Hematopoietic multipotent progenitor cell treated with erythropoietin and hydrocortisone succinate and interleukin-3 and kit ligand, for 17 days (in vitro differentiated cells): ENCODE measurements around the gene SNRPD1.
"Not testable (repeated sequence)": the region's sequence is repeated elsewhere in the genome, so short reads cannot be mapped to it uniquely, and the experiment has no call there.

ENCODE experiments used
- DNase-seq: peaks from one replicate; pipeline ENCODE4 v3.0.0-alpha.2; 2015; ENCODE audit warnings: low spot score

SNRPD1 gene

DNA sequence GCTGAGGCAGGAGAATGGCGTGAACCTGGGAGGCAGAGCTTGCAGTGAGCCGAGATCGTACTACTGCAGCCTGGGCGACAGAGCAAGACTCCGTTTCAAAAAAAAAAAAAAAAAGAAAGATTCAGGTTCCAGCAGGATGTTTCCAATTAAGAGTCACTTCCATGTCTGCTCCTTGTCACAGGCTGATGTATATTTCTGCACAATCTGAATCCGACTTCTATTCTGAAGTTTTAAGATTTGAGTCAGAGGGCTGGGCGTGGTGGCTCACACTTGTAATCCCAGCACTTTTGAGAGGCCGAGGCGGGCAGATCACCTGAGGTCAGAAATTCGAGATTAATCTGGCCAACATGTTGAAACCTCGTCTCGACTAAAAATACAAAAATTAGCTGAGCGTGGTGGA is 24.7 kb downstream of the SNRPD1 start:
- DNase-seq = no peak

DNA sequence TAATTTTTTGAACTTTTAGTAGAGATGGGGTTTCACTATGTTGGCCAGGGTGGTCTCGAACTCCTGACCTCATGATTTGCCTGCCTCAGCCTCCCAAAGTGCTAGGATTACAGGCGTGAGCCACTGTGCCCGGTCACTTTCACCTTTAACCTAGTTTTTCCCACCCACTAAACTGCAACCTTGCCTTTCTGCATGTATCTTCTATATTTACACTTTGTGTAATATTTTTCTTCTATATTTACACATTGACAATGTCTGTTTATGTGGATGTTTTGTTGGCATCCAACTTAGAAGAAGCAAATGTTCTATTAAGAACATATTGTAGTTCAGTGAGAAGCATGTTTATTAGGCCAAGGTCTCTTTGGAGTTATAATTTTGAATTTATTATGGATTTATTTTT is 26.7 kb downstream of the SNRPD1 start:
- DNase-seq = no peak

DNA sequence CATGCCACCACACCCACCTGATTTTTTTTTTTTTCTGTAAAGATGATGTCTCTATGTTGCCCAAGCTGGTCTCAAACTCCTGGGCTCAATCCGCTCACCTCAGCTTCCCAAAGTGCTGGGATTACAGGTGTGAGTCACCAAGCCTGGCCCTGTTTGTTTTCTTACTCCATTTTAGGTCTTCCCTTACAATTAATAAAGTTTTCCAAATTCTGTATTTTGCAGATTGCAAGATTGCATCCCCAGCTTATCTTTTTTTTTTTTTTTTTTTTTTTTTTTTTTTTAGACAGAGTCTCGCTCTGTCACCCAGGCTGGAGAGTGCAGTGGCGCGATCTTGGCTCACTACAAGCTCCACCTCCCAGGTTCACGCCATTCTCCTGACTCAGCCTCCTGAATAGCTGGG is 28.3 kb downstream of the SNRPD1 start:
- not testable (repeated sequence) for DNase-seq

GRCh38 chr18:21650311-21650710 is 38.2 kb downstream of the SNRPD1 start:
- peak; percentile 34 for DNase-seq

DNA sequence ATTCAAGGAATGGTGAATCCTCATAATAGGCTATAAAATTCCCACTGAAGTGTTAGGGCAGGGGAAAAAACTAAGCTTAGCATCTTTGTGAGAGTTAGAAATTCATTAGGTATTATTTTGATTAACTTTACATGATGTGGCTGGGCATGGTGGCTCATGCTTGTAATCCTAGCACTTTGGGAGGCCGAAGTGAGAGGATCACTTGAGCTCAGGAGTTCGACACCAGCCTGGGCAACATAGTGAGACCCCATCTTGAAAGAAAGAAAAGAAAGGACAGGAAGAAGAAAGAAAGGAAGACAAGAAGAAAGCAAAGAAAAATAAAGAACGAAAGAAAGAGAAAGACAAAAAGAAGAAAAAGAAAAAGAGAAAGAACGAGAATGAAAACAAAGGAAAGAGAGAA is 40.0 kb downstream of the SNRPD1 start:
- DNase-seq = no peak

GRCh38 chr18:21653361-21653760 is 41.2 kb downstream of the SNRPD1 start:
- DNase-seq = no peak

- no peak for DNase-seq
Observed at GRCh38 chr18:21656402-21656801, 44.3 kb downstream of the SNRPD1 start.

DNA sequence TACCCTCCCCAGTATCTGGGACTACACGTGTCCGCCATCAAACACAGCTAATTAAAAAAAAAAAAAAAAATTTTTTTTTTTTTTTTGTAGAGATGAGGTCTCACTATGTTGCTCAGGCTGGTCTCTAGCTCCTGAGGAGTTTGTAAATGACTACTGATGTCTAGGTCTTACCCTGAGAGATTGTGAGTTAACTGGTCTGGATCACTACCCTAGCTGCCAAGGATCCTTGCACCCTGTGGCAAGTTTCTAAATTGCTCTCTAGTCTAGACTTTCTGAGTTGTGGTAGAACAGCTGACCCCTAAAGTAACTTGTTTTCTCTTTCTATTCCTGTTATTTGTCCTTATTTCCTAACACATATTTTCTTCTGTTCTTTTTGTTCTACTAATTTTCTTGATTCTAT is 48.0 kb downstream of the SNRPD1 start:
- DNase-seq = no peak

- no peak for DNase-seq
Observed at GRCh38 chr18:21662581-21662980, 50.5 kb downstream of the SNRPD1 start.

GRCh38 chr18:21663578-21663977 is 51.5 kb downstream of the SNRPD1 start:
- DNase-seq = no peak

- DNase-seq = no peak
Observed at GRCh38 chr18:21664069-21664468, 52.0 kb downstream of the SNRPD1 start.

- no peak for DNase-seq
Observed at GRCh38 chr18:21669736-21670285, 57.7 kb downstream of the SNRPD1 start.

DNA sequence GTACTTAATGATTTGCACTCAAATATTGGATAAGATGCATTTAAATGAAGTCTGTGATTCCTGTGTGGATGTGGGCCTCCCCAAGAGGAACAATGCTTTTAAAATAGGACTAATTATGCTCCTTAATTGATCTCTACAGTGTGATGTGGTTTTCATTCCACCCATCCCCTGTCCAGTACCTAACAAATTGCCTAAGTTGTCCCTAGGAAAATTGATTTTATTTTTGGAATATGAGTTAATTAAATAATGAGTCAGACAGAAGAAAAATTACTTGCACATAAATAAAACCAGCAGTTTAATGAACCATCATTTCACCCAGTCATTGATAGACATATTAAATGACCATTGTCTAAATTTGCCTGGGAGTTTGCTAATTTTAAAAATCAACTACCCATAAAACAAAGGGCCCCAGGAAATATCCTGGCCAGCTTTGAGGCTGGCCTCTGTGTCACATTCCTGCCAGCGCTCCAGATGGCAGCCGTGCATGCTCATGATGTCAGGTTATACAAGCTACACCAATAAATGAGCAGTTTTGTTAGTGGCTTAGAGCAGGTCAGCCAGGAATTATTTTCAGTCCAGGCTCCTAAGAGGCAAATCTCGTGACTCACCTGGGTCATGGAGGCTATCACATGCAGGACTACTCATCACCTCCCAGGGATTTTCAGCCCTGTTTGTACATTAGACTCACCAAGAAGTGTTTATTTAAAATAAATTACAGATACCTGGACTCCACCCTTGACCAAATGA is 60.6 kb downstream of the SNRPD1 start:
- no peak for DNase-seq

DNA sequence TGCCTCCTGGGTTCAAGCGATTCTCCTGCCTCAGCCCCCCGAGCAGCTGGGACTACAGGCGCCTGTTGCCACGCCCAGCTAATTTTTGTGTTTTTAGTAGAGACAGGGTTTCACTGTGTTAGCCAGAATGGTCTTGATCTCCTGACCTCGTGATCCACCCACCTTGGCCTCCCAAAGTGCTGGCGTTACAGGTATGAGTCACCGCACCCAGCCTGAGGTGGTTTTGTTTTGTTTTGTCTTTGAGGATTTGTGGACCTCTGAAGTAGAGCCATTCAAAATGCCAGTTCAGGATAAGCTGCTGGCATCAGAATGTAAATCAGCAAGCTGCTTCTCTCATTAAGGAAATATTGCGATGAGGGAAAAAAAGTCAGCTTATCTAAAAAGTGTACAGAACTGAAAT is 63.2 kb downstream of the SNRPD1 start:
- DNase-seq = not testable (repeated sequence)

DNA sequence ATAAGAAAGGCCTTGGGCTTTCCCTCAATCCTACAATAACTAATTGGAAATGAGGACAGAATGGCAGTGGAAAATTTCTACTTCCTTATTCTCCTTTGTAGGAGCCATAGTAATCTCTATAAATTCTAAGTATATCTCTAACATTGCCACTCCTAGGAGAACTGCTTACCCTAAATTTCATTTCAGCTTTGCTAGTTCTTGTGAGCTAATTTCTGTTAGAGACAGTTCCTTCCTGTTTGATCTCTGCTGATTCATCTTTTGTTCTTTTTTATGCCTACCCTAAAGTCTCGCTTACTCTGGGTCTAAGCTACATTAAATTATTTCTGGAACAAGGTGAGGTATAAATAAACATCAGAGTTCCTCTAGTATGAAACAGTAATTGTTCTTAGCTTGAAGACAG is 66.7 kb downstream of the SNRPD1 start:
- DNase-seq = no peak

DNA sequence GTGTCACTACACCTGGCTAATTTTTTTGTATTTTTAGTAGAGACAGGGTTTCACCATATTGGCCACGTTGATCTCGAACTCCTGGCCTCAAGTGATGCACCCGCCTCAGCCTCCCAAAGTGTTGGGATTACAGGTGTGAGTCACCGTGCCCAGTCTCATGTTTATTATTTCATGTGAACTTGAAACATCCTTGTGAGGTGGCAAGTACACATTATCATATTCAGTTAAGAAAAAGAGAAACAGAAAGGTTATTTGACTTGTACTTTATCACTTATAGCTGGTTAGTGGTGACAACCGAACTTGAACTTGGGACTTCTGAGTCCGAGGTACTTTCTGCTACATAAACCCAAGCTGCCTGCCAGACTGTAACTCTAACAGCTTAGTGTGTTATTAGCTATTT is 68.0 kb downstream of the SNRPD1 start:
- DNase-seq = no peak

GRCh38 chr18:21682371-21683051 is 70.4 kb downstream of the SNRPD1 start:
- peak; percentile 52 for DNase-seq
